Activated naive CD4-positive, alpha-beta T cell treated with anti-CD3 and anti-CD28 coated beads for 36 hours (primary cell): ENCODE results near the gene ERBB4. TPM values are rescaled to one million over a fixed set of nuclear protein-coding genes. Genes with fewer than 3 reads are reported as not detected.
A peak's percentile ranks its signal among the peaks of the same experiment; 100 is the strongest.
"Not testable (repeated sequence)": the region's sequence is repeated elsewhere in the genome, so short reads cannot be mapped to it uniquely, and the experiment has no call there.

Source experiments
- CTCF ChIA-PET: fragments of 350-600 bp; sonication (Branson Sonifier 250); formaldehyde crosslinking; loops from one replicate; lab custom pipeline; 2021; ENCODE audit warnings: antibody characterized with exemption; lab: Charles Lee
- DNase-seq: peaks from one replicate; pipeline ENCODE4 v3.0.0-alpha.2; 2020
- H3K27ac Mint-ChIP-seq: one replicate; pipeline ENCODE4 v1.8.0; 2021; ENCODE audit warnings: mild to moderate bottlenecking, mixed read lengths
- H3K27me3 Mint-ChIP-seq: one replicate; pipeline ENCODE4 v1.8.0; 2021; ENCODE audit warnings: low read depth, mixed read lengths
- H3K36me3 Mint-ChIP-seq: one replicate; pipeline ENCODE4 v1.8.0; 2021; ENCODE audit warnings: low read depth, mixed read lengths
- H3K4me1 Mint-ChIP-seq: one replicate; pipeline ENCODE4 v1.8.0; 2021; ENCODE audit warnings: low read depth, mixed read lengths
- H3K4me3 Mint-ChIP-seq: one replicate; pipeline ENCODE4 v1.8.0; 2021; ENCODE audit warnings: mild to moderate bottlenecking, moderate library complexity, mixed read lengths
- H3K9me3 Mint-ChIP-seq: one replicate; pipeline ENCODE4 v1.8.0; 2021; ENCODE audit warnings: mixed read lengths
- intact Hi-C: fragments of 100-400 bp; cut with micrococcal nuclease; formaldehyde crosslinking; loops from one replicate; pipeline ENCODE4 v1.15.1; 2023
- total RNA-seq, 2 experiments: library from RNA; stranded (reverse); gene quantifications; one replicate each; pipeline ENCODE4 v1.2.3, GENCODE V29; 2021

Gene ERBB4
- total RNA-seq, 2 experiments from 2014 or later, result not detected

DNA sequence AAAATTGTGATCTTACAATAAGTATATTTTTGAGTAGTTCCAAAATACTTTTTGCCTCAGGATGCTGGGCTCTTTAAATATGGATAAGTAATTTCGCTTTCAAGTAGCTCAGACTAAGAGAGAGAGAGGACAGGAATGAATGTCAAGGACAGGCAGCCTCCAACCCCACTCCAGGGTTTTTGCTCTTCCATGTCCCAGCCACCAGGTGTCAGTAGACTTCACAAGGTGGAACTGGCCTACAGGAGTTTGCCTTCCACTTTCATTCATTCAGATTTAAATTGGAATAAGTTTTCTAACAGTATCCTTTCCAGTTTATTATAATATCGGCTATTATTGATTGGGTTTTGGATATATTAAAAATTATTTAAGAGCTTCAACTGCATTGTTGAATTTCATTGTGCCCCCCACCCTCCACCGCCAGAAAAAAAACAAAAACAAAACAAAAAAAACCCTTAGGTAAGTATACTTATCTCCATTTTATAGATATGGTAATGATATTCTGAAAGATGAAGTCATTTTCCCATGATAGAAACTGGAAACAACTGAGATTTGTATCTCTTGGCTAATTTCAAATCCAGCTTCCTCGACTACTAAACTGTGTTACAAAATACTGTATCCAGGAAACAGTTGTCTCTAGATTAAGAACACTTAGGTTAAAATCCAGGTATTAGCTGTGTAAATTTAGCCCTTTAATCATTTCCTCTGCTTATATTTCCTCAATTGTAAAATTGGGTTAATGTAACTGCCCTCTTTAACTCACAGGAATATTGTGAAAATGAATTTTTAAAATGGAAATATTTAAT is 793.1 kb downstream of the ERBB4 start:
- Mint-ChIP-seq H3K4me1 (no peaks in the 10 kb centered on the region), H3K36me3 (no peaks in the 10 kb centered on the region), H3K9me3 (no peaks in the 10 kb centered on the region), H3K4me3 (no peak overlapping the region), H3K27ac (no peak overlapping the region), H3K27me3 (no peaks in the 10 kb centered on the region)
- intact Hi-C loops, result loop anchor here (1.0 kb wide), 1 partner anchor 822 kb away; no protein-coding TSS in a partner anchor
- CTCF ChIA-PET, result interaction anchor here (0.6 to 1.2 kb wide), 4 partner anchors 9 to 822 kb away, joined by 3 to 5 read pairs (median 4); no protein-coding TSS in a partner anchor
- DNase-seq, result peak; percentile 38

- Mint-ChIP-seq H3K27me3 (no peaks in the 10 kb centered on the region), H3K27ac (no peak overlapping the region), H3K36me3 (no peaks in the 10 kb centered on the region), H3K4me1 (no peaks in the 10 kb centered on the region), H3K9me3 (no peaks in the 10 kb centered on the region), H3K4me3 (no peak overlapping the region)
- CTCF ChIA-PET, result interaction anchor here (1.9 kb wide), 1 partner anchor 823 kb away, joined by 6 read pairs; no protein-coding TSS in a partner anchor
- no peak for DNase-seq
- intact Hi-C loops, result no loop called here
These were observed 794.2 kb downstream of the ERBB4 start for GRCh38 chr2:211744379-211744778.

DNA sequence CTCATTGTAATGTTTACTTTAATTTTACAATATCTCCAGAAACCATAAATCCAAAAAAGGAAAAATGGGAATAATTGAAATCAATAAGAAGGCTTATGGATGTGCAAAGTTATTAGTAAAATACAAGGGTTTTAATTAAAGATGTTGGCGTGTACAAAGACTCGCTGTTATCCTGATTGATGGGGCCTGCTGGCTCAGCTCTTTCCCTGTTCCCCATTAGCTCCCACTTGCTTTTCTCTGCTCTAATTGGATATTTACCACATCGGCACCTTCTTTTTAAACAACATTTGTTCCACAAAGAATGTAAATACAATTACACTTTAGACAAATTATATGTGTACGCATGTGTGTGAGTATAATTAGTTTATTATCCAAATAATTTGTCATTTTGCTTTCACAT is 796.6 kb downstream of the ERBB4 start:
- no peaks in the 10 kb centered on the region for H3K27me3 Mint-ChIP-seq
- CTCF ChIA-PET, result interaction anchor here (0.7 kb wide), 1 partner anchor 414 kb away, joined by 3 read pairs; no protein-coding TSS in a partner anchor
- no peaks in the 10 kb centered on the region for H3K9me3 Mint-ChIP-seq

GRCh38 chr2:211737282-211737681 is 801.3 kb downstream of the ERBB4 start:
- H3K36me3 Mint-ChIP-seq, result no peaks in the 10 kb centered on the region
- no peaks in the 10 kb centered on the region for H3K4me1 Mint-ChIP-seq
- no peak overlapping the region for H3K4me3 Mint-ChIP-seq
- no peaks in the 10 kb centered on the region for H3K27me3 Mint-ChIP-seq
- no peak overlapping the region for H3K27ac Mint-ChIP-seq
- intact Hi-C loops, result no loop called here
- DNase-seq, result no peak
- no peaks in the 10 kb centered on the region for H3K9me3 Mint-ChIP-seq
- CTCF ChIA-PET, result no interaction called here

More for the DNA sequence above, 796.6 kb downstream of the ERBB4 start:
- no peak overlapping the region for H3K4me3 Mint-ChIP-seq
- DNase-seq, result no peak
- no peaks in the 10 kb centered on the region for H3K36me3 Mint-ChIP-seq
- H3K27ac Mint-ChIP-seq, result no peak overlapping the region
- intact Hi-C loops, result no loop called here
- H3K4me1 Mint-ChIP-seq, result no peaks in the 10 kb centered on the region

DNA sequence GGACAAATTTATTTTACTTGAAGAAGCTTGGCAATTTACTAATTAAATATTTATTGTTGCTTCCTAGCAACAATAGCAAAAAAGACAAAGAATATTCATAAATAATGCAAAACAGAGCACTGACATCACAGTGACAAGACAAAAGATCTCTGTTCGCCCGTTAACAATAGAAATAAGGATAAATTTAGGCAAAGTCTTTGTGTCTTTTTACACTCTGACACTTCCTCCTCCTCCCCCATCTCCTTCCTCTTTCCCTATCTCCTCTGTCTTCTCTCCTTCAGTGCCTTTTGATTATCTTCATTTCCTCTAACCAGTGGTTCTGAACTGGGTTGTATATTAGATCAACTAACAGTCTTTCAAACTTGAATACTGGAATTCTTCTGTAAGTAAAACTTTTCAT is 808.4 kb downstream of the ERBB4 start:
- intact Hi-C loops, result no loop called here
- H3K36me3 Mint-ChIP-seq, result no peaks in the 10 kb centered on the region
- no peak overlapping the region for H3K27ac Mint-ChIP-seq
- H3K27me3 Mint-ChIP-seq, result no peaks in the 10 kb centered on the region
- H3K4me3 Mint-ChIP-seq, result no peak overlapping the region
- CTCF ChIA-PET, result interaction anchor here (1.3 kb wide), 1 partner anchor 13 kb away, joined by 3 read pairs; no protein-coding TSS in a partner anchor
- no peaks in the 10 kb centered on the region for H3K9me3 Mint-ChIP-seq
- no peaks in the 10 kb centered on the region for H3K4me1 Mint-ChIP-seq
- no peak for DNase-seq

- Mint-ChIP-seq H3K36me3 (no peaks in the 10 kb centered on the region), H3K4me1 (no peaks in the 10 kb centered on the region), H3K27me3 (no peaks in the 10 kb centered on the region), H3K9me3 (no peaks in the 10 kb centered on the region), H3K27ac (no peak overlapping the region), H3K4me3 (no peak overlapping the region)
- intact Hi-C loops, result no loop called here
- no peak for DNase-seq
- CTCF ChIA-PET, result interaction anchor here (1.3 kb wide), 1 partner anchor 14 kb away, joined by 3 read pairs; no protein-coding TSS in a partner anchor
These were observed 809.2 kb downstream of the ERBB4 start for GRCh38 chr2:211729433-211729832.

- Mint-ChIP-seq H3K4me1 (no peaks in the 10 kb centered on the region), H3K36me3 (no peaks in the 10 kb centered on the region), H3K27ac (no peak overlapping the region), H3K4me3 (no peak overlapping the region), H3K27me3 (no peaks in the 10 kb centered on the region), H3K9me3 (no peaks in the 10 kb centered on the region)
- intact Hi-C loops, result no loop called here
- CTCF ChIA-PET, result no interaction called here
- no peak for DNase-seq
These were observed 813.7 kb downstream of the ERBB4 start for GRCh38 chr2:211724933-211725332.

- no peak overlapping the region for H3K27ac Mint-ChIP-seq
- CTCF ChIA-PET, result interaction anchor here (0.6 to 1.5 kb wide), 2 partner anchors 22 to 30 kb away, joined by 4 to 5 read pairs; no protein-coding TSS in a partner anchor
- intact Hi-C loops, result no loop called here
- H3K36me3 Mint-ChIP-seq, result no peaks in the 10 kb centered on the region
- no peaks in the 10 kb centered on the region for H3K27me3 Mint-ChIP-seq
- no peaks in the 10 kb centered on the region for H3K4me1 Mint-ChIP-seq
- no peaks in the 10 kb centered on the region for H3K9me3 Mint-ChIP-seq
- no peak for DNase-seq
- no peak overlapping the region for H3K4me3 Mint-ChIP-seq
These were observed 815.2 kb downstream of the ERBB4 start for GRCh38 chr2:211723398-211723797.

DNA sequence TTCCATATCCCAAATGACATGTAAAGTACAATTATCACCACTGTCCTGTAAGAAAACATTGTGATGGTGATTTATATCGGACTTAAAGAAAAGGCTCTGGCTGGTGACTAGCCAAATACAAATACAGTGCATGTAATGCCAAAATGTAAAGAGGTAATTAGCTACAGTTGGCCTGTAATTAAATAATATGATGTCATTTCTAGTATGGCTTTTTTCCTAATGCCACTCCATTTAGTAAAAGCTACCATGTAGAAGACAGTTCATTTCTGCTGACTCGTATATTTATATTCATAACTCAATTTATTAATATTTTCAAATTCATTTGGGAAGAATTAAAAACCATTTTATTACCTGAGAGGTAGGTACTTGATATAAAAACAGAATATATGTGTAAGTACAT is 815.7 kb downstream of the ERBB4 start:
- no peak overlapping the region for H3K4me3 Mint-ChIP-seq
- no peak for DNase-seq
- intact Hi-C loops, result no loop called here
- no peaks in the 10 kb centered on the region for H3K36me3 Mint-ChIP-seq
- CTCF ChIA-PET, result interaction anchor here (0.6 to 1.5 kb wide), 2 partner anchors 23 to 30 kb away, joined by 4 to 5 read pairs; no protein-coding TSS in a partner anchor
- no peak overlapping the region for H3K27ac Mint-ChIP-seq
- H3K9me3 Mint-ChIP-seq, result no peaks in the 10 kb centered on the region
- H3K4me1 Mint-ChIP-seq, result no peaks in the 10 kb centered on the region
- no peaks in the 10 kb centered on the region for H3K27me3 Mint-ChIP-seq

- H3K27me3 Mint-ChIP-seq, H3K4me1 Mint-ChIP-seq, H3K4me3 Mint-ChIP-seq, H3K36me3 Mint-ChIP-seq, CTCF ChIA-PET, H3K9me3 Mint-ChIP-seq, intact Hi-C loops, H3K27ac Mint-ChIP-seq, DNase-seq: not testable (repeated sequence)
These were observed 816.7 kb downstream of the ERBB4 start for GRCh38 chr2:211721874-211722273.

GRCh38 chr2:211709389-211709788 is 829.2 kb downstream of the ERBB4 start:
- Mint-ChIP-seq H3K4me3 (no peak overlapping the region), H3K36me3 (no peaks in the 10 kb centered on the region)
- intact Hi-C loops, result no loop called here

DNA sequence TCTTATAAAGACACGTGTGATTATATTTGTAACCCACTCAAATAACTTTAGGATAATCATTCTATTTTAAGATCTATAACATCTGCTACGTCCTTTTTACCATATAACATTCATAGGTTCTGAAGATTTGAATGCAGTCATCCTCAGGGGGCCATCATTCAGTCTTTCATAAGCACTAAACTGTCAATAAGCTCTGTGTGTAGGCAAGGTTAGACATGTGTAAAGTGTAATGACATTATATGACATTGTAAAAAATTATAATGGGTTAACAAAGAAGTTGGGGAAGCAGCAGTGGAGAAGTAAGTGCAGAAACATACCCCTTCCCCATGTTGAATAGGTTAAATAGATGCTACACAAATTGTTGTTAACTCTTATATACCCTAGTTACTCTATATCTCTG is 845.9 kb downstream of the ERBB4 start:
- intact Hi-C loops, result no loop called here
- CTCF ChIA-PET, result no interaction called here
- Mint-ChIP-seq H3K27ac (no peak overlapping the region), H3K36me3 (no peaks in the 10 kb centered on the region), H3K27me3 (no peaks in the 10 kb centered on the region), H3K9me3 (peaks cover 3% of the 10 kb centered on the region), H3K4me3 (no peak overlapping the region), H3K4me1 (no peaks in the 10 kb centered on the region)
- no peak for DNase-seq

More at GRCh38 chr2:211709389-211709788, 829.2 kb downstream of the ERBB4 start:
- CTCF ChIA-PET, result no interaction called here
- no peak for DNase-seq
- no peaks in the 10 kb centered on the region for H3K4me1 Mint-ChIP-seq
- no peaks in the 10 kb centered on the region for H3K9me3 Mint-ChIP-seq
- H3K27ac Mint-ChIP-seq, result no peak overlapping the region
- H3K27me3 Mint-ChIP-seq, result no peaks in the 10 kb centered on the region

- H3K27ac Mint-ChIP-seq, result no peak overlapping the region
- CTCF ChIA-PET, result no interaction called here
- intact Hi-C loops, result no loop called here
These were observed 847.9 kb downstream of the ERBB4 start for GRCh38 chr2:211690736-211691135.

More at GRCh38 chr2:211690736-211691135, 847.9 kb downstream of the ERBB4 start:
- Mint-ChIP-seq H3K9me3 (peaks cover 6% of the 10 kb centered on the region), H3K4me3 (no peak overlapping the region), H3K36me3 (no peaks in the 10 kb centered on the region), H3K4me1 (no peaks in the 10 kb centered on the region), H3K27me3 (no peaks in the 10 kb centered on the region)
- no peak for DNase-seq
